Skeletal muscle satellite cell (primary cell): ENCODE measurements around the gene ANKRD63.

ENCODE experiments used
- H3K27me3 ChIP-seq: 2 replicates; pipeline ENCODE4 v1.7.0; 2013; ENCODE audit warnings: low read length; ENCODE audit not compliant: control insufficient read depth, insufficient read depth
- H3K36me3 ChIP-seq: 2 replicates; pipeline ENCODE4 v1.7.0; 2013; ENCODE audit warnings: mild to moderate bottlenecking, control low read depth, low read length; ENCODE audit not compliant: insufficient read depth
- H3K4me1 ChIP-seq: 2 replicates; pipeline ENCODE4 v1.7.0; 2013; ENCODE audit warnings: low read length; ENCODE audit not compliant: control insufficient read depth, insufficient read depth
- H3K4me2 ChIP-seq: 2 replicates; pipeline ENCODE4 v1.7.0; 2013; ENCODE audit warnings: mild to moderate bottlenecking, low read length
- H3K4me3 ChIP-seq: 2 replicates; pipeline ENCODE4 v1.7.0; 2013; ENCODE audit warnings: low read length
- H3K9ac ChIP-seq: 2 replicates; pipeline ENCODE4 v1.7.0; 2013; ENCODE audit warnings: mild to moderate bottlenecking, low read depth, low read length, moderate library complexity
- H3K9me3 ChIP-seq: replicated peaks from 2 replicates; pipeline ENCODE4 v1.7.0; 2013; ENCODE audit warnings: mild to moderate bottlenecking, control low read depth, low read length

ANKRD63 gene

GRCh38 chr15:40275523-40275922, 7.3 kb downstream of the ANKRD63 start:
- H3K36me3 ChIP-seq, result no peaks in the 10 kb centered on the region

GRCh38 chr15:40274350-40275274, 8.3 kb downstream of the ANKRD63 start:
- no peak overlapping the region for H3K9ac ChIP-seq
- H3K4me3 ChIP-seq, result no peak overlapping the region
- no peaks in the 10 kb centered on the region for H3K36me3 ChIP-seq
- H3K4me1 ChIP-seq, result peaks cover 2% of the 10 kb centered on the region
- no peak overlapping the region for H3K4me2 ChIP-seq
- no peaks in the 10 kb centered on the region for H3K9me3 ChIP-seq
- peaks cover 21% of the 10 kb centered on the region for H3K27me3 ChIP-seq

More at GRCh38 chr15:40275523-40275922, 7.3 kb downstream of the ANKRD63 start:
- Histone ChIP-seq H3K27me3 (peaks cover 27% of the 10 kb centered on the region), H3K9me3 (no peaks in the 10 kb centered on the region), H3K4me1 (peaks cover 3% of the 10 kb centered on the region), H3K4me3 (no peak overlapping the region), H3K4me2 (no peak overlapping the region), H3K9ac (no peak overlapping the region)

- H3K4me2 ChIP-seq, result no peak overlapping the region
- no peaks in the 10 kb centered on the region for H3K4me1 ChIP-seq
- peaks cover 12% of the 10 kb centered on the region for H3K27me3 ChIP-seq
- no peak overlapping the region for H3K4me3 ChIP-seq
- no peaks in the 10 kb centered on the region for H3K9me3 ChIP-seq
- no peaks in the 10 kb centered on the region for H3K36me3 ChIP-seq
- no peak overlapping the region for H3K9ac ChIP-seq
These were observed 9.4 kb downstream of the ANKRD63 start for GRCh38 chr15:40273428-40273827.

- Histone ChIP-seq H3K9me3 (no peaks in the 10 kb centered on the region), H3K36me3 (no peaks in the 10 kb centered on the region), H3K4me2 (no peak overlapping the region), H3K4me3 (no peak overlapping the region), H3K9ac (no peak overlapping the region), H3K4me1 (no peaks in the 10 kb centered on the region), H3K27me3 (peaks cover 4% of the 10 kb centered on the region)
These were observed 10.3 kb downstream of the ANKRD63 start for GRCh38 chr15:40272485-40273056.

- H3K4me3 ChIP-seq, result no peak overlapping the region
- no peaks in the 10 kb centered on the region for H3K9me3 ChIP-seq
- no peaks in the 10 kb centered on the region for H3K36me3 ChIP-seq
- no peak overlapping the region for H3K4me2 ChIP-seq
- H3K9ac ChIP-seq, result no peak overlapping the region
- H3K4me1 ChIP-seq, result peaks cover 4% of the 10 kb centered on the region
- H3K27me3 ChIP-seq, result peaks cover 2% of the 10 kb centered on the region
These were observed 11.0 kb downstream of the ANKRD63 start for GRCh38 chr15:40271685-40272484.

GRCh38 chr15:40270246-40270995, 12.4 kb downstream of the ANKRD63 start:
- Histone ChIP-seq H3K9me3 (no peaks in the 10 kb centered on the region), H3K4me3 (no peak overlapping the region), H3K9ac (no peak overlapping the region), H3K36me3 (no peaks in the 10 kb centered on the region), H3K4me1 (peaks cover 11% of the 10 kb centered on the region), H3K27me3 (no peaks in the 10 kb centered on the region), H3K4me2 (no peak overlapping the region)

- no peak overlapping the region for H3K4me2 ChIP-seq
- H3K4me3 ChIP-seq, result no peak overlapping the region
- no peaks in the 10 kb centered on the region for H3K9me3 ChIP-seq
- H3K9ac ChIP-seq, result no peak overlapping the region
- peaks cover 11% of the 10 kb centered on the region for H3K4me1 ChIP-seq
- no peaks in the 10 kb centered on the region for H3K27me3 ChIP-seq
- H3K36me3 ChIP-seq, result no peaks in the 10 kb centered on the region
These were observed 13.3 kb downstream of the ANKRD63 start for GRCh38 chr15:40269604-40270003.

GRCh38 chr15:40267670-40268069, 15.2 kb downstream of the ANKRD63 start:
- Histone ChIP-seq H3K36me3 (no peaks in the 10 kb centered on the region), H3K9me3 (no peaks in the 10 kb centered on the region), H3K4me3 (no peak overlapping the region), H3K9ac (no peak overlapping the region), H3K4me1 (peaks cover 19% of the 10 kb centered on the region), H3K27me3 (no peaks in the 10 kb centered on the region), H3K4me2 (no peak overlapping the region)

- Histone ChIP-seq H3K9me3 (no peaks in the 10 kb centered on the region), H3K4me2 (peak overlapping the region; percentile 45), H3K36me3 (no peaks in the 10 kb centered on the region), H3K27me3 (no peaks in the 10 kb centered on the region), H3K4me1 (peaks cover 20% of the 10 kb centered on the region), H3K9ac (no peak overlapping the region), H3K4me3 (no peak overlapping the region)
These were observed 16.0 kb downstream of the ANKRD63 start for GRCh38 chr15:40266828-40267304.

- H3K27me3 ChIP-seq, result no peaks in the 10 kb centered on the region
- H3K9me3 ChIP-seq, result no peaks in the 10 kb centered on the region
- H3K4me2 ChIP-seq, result no peak overlapping the region
- no peak overlapping the region for H3K9ac ChIP-seq
- no peaks in the 10 kb centered on the region for H3K36me3 ChIP-seq
- no peak overlapping the region for H3K4me3 ChIP-seq
- H3K4me1 ChIP-seq, result peaks cover 20% of the 10 kb centered on the region
These were observed 17.0 kb downstream of the ANKRD63 start for GRCh38 chr15:40265875-40266274.

- Histone ChIP-seq H3K4me2 (no peak overlapping the region), H3K9me3 (no peaks in the 10 kb centered on the region), H3K27me3 (no peaks in the 10 kb centered on the region), H3K36me3 (no peaks in the 10 kb centered on the region), H3K9ac (no peak overlapping the region), H3K4me3 (no peak overlapping the region), H3K4me1 (peaks cover 20% of the 10 kb centered on the region)
These were observed 17.5 kb downstream of the ANKRD63 start for GRCh38 chr15:40265355-40265754.
